Hepatocyte (in vitro differentiated cells): Measurements from ENCODE around the gene GCG.

Experiments used
- EZH2 ChIP-seq: fragments of 200-600 bp; sonication (generic); IDR thresholded peaks from 2 replicates; pipeline ENCODE4 v1.6.1; 2016; ENCODE audit warnings: antibody characterized with exemption, mild to moderate bottlenecking, borderline replicate concordance
- TF ChIP-seq, protein P1 (sequence below): fragments of 200-600 bp; sonication (generic); IDR thresholded peaks from 2 replicates; pipeline ENCODE4 v1.5.1; 2016; ENCODE audit warnings: antibody characterized with exemption, mild to moderate bottlenecking; ENCODE audit not compliant: poor library complexity

GRCh38 chr2:162099836-162100235 lies 52.2 kb downstream of the GCG start:
- TF ChIP-seq, protein P1, sequence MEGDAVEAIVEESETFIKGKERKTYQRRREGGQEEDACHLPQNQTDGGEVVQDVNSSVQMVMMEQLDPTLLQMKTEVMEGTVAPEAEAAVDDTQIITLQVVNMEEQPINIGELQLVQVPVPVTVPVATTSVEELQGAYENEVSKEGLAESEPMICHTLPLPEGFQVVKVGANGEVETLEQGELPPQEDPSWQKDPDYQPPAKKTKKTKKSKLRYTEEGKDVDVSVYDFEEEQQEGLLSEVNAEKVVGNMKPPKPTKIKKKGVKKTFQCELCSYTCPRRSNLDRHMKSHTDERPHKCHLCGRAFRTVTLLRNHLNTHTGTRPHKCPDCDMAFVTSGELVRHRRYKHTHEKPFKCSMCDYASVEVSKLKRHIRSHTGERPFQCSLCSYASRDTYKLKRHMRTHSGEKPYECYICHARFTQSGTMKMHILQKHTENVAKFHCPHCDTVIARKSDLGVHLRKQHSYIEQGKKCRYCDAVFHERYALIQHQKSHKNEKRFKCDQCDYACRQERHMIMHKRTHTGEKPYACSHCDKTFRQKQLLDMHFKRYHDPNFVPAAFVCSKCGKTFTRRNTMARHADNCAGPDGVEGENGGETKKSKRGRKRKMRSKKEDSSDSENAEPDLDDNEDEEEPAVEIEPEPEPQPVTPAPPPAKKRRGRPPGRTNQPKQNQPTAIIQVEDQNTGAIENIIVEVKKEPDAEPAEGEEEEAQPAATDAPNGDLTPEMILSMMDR = no peak
- TF ChIP-seq EZH2 = no peak
